ENCODE measurements around the gene CHRNB1. TPM values are rescaled to one million over a fixed set of nuclear protein-coding genes. Genes with fewer than 3 reads are reported as not detected.

CHRNB1 gene
- total RNA-seq, 1 experiment from 2014 or later: 12.7 TPM

GRCh38 chr17:7460850-7461660 is 16.2 kb downstream of the CHRNB1 start:
- H3K9me3 ChIP-seq (ENCODE audit: control insufficient read depth, low read depth, low read length): no peaks in the 10 kb centered on the region
- H3K79me1 ChIP-seq (ENCODE audit: insufficient read depth, low read depth, low read length, poor library complexity, severe bottlenecking): no peaks in the 10 kb centered on the region
- H2AK5ac ChIP-seq (ENCODE audit: insufficient read length, low read length): no peak overlapping the region
- H2AFZ ChIP-seq (ENCODE audit: low read length): no peak overlapping the region
- no peak overlapping the region for H4K5ac ChIP-seq (ENCODE audit: insufficient read length, low read depth, low read length)
- TF ChIP-seq CTCF (conservative IDR thresholded peaks at IDR 0.05): no peak
- Mint-ChIP-seq H3K27ac (peak overlapping the region; percentile 32 to 89 (median 64); a peak in 3 of 7 replicates), H3K36me3 (ENCODE audit: insufficient read depth in 1 of 3, low read depth in 3 of 3) (peaks cover 3 to 27% (median 8%) of the 10 kb centered on the region in 3 experiments; a peak in 4 of 7 replicates), H3K9me3 (no peaks in the 10 kb centered on the region), H3K27me3 (ENCODE audit: low read depth) (no peaks in the 10 kb centered on the region), H3K4me1 (peaks cover 14 to 21% of the 10 kb centered on the region in 2 experiments), H3K4me3 (peak overlapping the region in 1 of 2 experiments; percentile 11; a peak in 2 of 5 replicates)
- peak; percentile 82 for DNase-seq
- H2BK120ac ChIP-seq (ENCODE audit: low read depth, low read length, poor library complexity, severe bottlenecking): no peak overlapping the region
- H2BK15ac ChIP-seq (ENCODE audit: low read depth, low read length): no peak overlapping the region
- no peak overlapping the region for H3K56ac ChIP-seq (ENCODE audit: insufficient read length, low read depth, low read length)
- H3K18ac ChIP-seq (ENCODE audit: insufficient read length, low read depth, low read length): no peak overlapping the region
- peaks cover 2% of the 10 kb centered on the region for H4K20me1 ChIP-seq (ENCODE audit: control insufficient read depth, insufficient read depth, insufficient read length)
- no peak overlapping the region for H2BK20ac ChIP-seq (ENCODE audit: low read depth, low read length, poor library complexity, severe bottlenecking)
- no peak overlapping the region for H3K27ac ChIP-seq (ENCODE audit: insufficient read length, low read depth, low read length)
- H2BK5ac ChIP-seq (ENCODE audit: insufficient read length, low read length): no peak overlapping the region
- no peaks in the 10 kb centered on the region for H3K23me2 ChIP-seq (ENCODE audit: insufficient read length, low read depth, low read length, poor library complexity, severe bottlenecking)
- peak overlapping the region; percentile 24 for H3K4me2 ChIP-seq (ENCODE audit: insufficient read depth, insufficient read length, low read length)
- no peak overlapping the region for H3K9ac ChIP-seq (ENCODE audit: extremely low read depth, insufficient read length, low read length)
- no peak overlapping the region for H3K23ac ChIP-seq (ENCODE audit: insufficient read length, low read depth, low read length)
- H3K4me1 ChIP-seq (ENCODE audit: insufficient read depth, low read length): peaks cover 8% of the 10 kb centered on the region; the same call in 1 of the 2 replicates
- no peaks in the 10 kb centered on the region for H3K79me2 ChIP-seq (ENCODE audit: insufficient read depth, low read length)
- no peak overlapping the region for H3K4ac ChIP-seq (ENCODE audit: low read depth, low read length)
- no peak overlapping the region; the same call in 1 of the 2 replicates for H3K14ac ChIP-seq (ENCODE audit: insufficient read depth, low read length)
- no peak overlapping the region for H4K8ac ChIP-seq (replicated peaks; ENCODE audit: insufficient read length, low read depth, low read length)
- no peak overlapping the region for H4K91ac ChIP-seq (ENCODE audit: insufficient read length, low read depth, low read length)
- no CpG with 5 or more reads among the region's 7 CpGs for WGBS (ENCODE audit: extremely low coverage, insufficient read length, low lambda C conversion rate)
- no peak overlapping the region for H3T11ph ChIP-seq (ENCODE audit: low read length)
- no peak overlapping the region for H2BK12ac ChIP-seq (ENCODE audit: insufficient read length, low read depth, low read length)
- H3K27me3 ChIP-seq (ENCODE audit: insufficient read depth, low read length): no peaks in the 10 kb centered on the region
